Esophagus muscularis mucosa (tissue), 3 donors: ENCODE data around the gene MYZAP.

Experiments
- CTCF ChIP-seq, 3 experiments: fragments of 200-600 bp in 2 of 3; fragments of 450-650 bp in 1 of 3; sonication (generic) in 2 of 3; IDR thresholded peaks; one replicate each; pipeline ENCODE4 v1.5.1; 2017 to 2019; ENCODE audit warnings: antibody characterized with exemption in 3 of 3, mild to moderate bottlenecking in 2 of 3, moderate library complexity in 1 of 3
- POLR2AphosphoS5 ChIP-seq, 2 donors: sonication (generic); formaldehyde crosslinking; IDR thresholded peaks; one replicate each; pipeline ENCODE4 v1.6.1; 2017; ENCODE audit warnings: antibody characterized with exemption in 2 of 2

DNA sequence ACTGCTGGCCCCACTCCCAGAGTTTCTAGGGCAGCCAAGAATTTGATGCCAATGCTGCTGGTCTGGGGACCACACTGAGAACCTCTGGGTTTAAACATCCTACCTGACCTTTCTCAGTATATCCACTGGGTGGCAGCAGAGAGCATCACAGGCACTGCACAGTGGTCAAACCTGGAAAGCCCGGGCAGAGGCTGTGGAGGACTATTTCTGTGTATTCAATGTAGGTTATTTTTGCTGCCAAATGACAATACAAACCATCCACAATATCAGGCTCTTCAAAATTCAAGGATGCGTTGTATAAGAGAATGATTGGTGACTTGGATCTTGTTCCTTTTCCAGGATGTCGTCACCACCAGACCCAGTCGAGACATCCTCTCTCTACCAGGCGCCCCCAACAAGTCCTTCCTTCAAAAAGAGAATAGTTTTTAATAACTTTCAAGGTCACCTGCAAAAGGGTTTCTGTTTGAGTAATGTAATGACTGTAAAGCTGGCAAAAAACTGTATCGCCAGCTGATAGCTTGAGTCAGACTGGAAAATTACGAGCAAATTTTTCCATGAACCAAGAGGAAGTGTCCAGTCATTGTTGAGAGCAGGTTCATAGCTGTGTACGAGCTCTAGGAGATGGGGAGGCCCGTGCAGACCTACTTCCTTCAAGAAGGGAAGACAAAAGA lies 30.5 kb upstream of the MYZAP start:
- TF ChIP-seq POLR2AphosphoS5 (IDR thresholded peaks at IDR 0.05) (peak; percentile 46 to 61), CTCF (IDR thresholded peaks at IDR 0.05) (peak; percentile 90 to 96 (median 95))
